Stimulated activated CD4-positive, alpha-beta T cell treated with anti-CD3 and anti-CD28 coated beads, Interleukin-4, amount 100 ng/mL, for 4 hours (primary cell): Measurements from ENCODE around the gene TTLL11.
"Not testable (repeated sequence)": the region's sequence is repeated elsewhere in the genome, so short reads cannot be mapped to it uniquely, and the experiment has no call there.

ENCODE experiments used
- DNase-seq, 2 experiments: peaks; one replicate each; pipeline ENCODE4 v3.0.0-alpha.2; 2020

TTLL11 gene

DNA sequence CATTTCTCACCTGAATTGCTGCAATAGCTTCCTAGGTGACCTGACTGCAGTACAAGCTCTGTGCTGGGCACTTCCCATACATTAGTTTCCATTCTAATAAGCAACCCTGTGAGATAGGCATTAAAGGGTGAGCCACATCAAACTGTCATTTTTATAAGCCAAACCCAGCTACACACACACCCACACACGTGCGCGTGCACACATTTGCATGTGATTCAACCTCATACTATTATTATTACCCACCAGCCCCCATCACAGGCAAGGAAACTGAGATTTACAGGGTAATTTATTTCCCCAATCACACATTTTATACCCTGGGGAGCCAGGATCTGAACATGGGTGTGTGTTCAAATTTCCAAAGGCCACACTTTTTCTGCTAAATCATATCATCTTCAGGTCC, 93.6 kb downstream of the TTLL11 start:
- DNase-seq: no peak

DNA sequence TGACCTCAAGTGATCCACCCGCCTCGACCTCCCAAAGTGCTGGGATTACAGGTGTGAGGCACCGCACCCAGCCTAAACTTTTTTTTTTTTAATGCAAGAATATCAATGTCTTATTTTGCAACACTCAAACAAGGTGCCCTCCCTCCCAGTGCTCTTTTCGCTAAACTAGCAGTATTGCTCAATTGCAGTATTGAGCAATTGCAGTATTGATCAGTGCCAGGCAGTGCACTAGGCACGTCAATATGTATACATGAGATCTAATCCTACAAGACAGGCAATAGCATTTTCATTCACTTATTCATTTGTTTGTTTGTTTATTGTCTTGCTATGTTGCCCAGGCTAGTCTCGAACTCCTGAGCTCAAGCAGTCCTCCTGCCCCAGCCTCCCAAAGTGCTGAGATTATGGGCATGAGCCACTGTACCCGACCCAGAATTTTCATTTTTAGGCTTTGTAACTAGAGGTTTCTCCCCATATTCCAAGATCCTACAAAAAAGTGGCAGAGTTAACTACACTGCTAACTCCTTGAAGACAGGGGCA, 94.5 kb downstream of the TTLL11 start:
- no peak for DNase-seq

GRCh38 chr9:121997791-121998190, 95.3 kb downstream of the TTLL11 start:
- DNase-seq: no peak

DNA sequence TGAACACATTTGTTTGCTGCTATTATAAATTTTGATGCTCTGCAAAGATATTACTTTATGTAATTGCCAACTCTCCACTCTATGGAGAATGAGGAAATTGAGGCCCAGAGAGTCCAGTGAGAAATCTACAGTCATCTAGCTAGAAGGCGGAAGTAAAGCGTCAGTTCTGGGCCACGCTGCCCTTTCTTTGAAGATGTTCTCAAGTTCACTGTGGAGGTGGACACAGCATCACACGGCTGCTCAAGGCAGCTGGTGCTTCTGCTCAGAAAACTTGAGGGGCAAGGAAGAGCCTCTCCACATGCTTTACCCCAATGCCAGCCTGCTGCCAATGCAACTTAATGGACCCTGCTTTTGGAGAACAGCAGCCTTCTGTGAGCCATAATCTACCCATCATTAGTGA, 96.3 kb downstream of the TTLL11 start:
- no peak for DNase-seq

DNA sequence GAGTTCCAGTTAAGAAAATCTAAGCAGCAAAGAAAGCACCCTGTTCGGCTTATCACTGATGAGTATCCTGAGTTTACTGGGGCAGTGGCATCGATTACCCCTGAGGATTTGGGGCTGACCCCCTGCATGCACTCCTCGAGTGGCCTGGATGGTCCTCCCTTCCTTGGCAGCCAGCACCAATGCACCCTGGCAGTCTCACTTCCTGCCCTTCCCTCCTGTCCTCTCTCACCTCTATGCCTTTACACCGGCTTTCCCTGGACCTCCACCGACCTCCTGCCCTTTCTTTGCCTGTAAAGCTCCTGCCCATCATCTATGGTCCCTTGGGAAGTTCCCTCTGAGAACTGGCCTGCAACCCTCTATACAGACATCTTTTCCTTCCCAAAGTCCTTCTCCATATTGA, 97.1 kb downstream of the TTLL11 start:
- no peak for DNase-seq

- DNase-seq: peak; percentile 3 to 25
These were observed 100.4 kb downstream of the TTLL11 start for GRCh38 chr9:121992571-121993212.

- DNase-seq: no peak
These were observed 101.8 kb downstream of the TTLL11 start for GRCh38 chr9:121991307-121991661.

GRCh38 chr9:121990600-121991306, 102.4 kb downstream of the TTLL11 start:
- no peak for DNase-seq

- no peak for DNase-seq
These were observed 104.1 kb downstream of the TTLL11 start for GRCh38 chr9:121989010-121989409.

DNA sequence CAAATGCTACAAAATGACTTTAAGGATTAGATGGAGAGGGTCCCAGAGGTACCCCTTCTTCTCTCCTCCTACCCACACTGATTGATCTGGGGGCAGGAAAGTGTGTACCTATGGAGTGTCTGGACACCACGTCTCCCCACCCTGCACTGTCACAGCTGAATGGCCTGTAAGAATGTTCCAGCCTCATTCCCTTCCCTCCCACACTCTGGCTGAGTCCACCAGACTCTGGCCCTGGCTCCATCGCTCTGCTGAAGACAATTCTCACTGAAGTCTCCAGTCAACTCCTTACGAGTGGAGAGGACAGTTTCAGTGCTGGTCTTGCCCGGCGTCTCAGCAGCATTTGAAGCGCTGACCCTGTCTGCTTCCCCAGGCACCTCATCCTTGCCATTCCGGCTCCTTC, 105.8 kb downstream of the TTLL11 start:
- DNase-seq: no peak

DNA sequence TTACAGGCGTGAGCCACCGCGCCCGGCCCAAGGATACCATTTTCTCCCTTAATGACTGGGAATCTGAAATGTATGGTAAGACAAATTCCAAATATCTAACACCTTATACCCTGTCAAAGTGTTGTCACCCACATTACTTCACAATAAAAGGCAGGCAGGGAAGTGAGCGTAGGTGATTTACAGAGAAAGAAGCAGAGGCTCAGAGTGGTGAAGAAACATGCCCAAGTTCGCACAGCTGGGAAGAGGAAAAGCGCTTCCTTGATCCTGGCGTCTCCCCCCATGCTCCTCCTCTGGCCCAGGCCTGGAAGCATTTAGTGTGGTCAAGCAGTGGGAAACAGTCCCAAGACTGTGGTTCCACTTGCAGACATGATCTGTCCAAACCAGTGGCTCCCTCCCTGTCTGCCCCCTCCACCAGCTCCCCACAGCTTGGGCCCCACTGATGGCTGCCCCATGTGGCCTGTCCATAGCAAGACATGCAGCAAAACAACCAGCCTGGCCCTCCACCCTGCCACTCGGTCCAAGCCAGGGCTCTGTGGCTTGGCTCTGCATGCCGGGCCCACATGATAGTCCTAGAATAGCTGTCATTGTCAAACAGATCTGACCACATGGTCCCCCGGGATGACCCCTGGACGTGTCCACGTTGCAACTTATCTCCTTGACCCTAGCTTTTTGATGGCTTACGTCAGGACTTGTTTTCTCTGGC, 107.2 kb downstream of the TTLL11 start:
- DNase-seq: no peak

- no peak for DNase-seq
These were observed 108.2 kb downstream of the TTLL11 start for GRCh38 chr9:121984726-121985402.

- DNase-seq: no peak
These were observed 109.4 kb downstream of the TTLL11 start for GRCh38 chr9:121983736-121984135.

GRCh38 chr9:121981118-121981883, 111.8 kb downstream of the TTLL11 start:
- DNase-seq: no peak

DNA sequence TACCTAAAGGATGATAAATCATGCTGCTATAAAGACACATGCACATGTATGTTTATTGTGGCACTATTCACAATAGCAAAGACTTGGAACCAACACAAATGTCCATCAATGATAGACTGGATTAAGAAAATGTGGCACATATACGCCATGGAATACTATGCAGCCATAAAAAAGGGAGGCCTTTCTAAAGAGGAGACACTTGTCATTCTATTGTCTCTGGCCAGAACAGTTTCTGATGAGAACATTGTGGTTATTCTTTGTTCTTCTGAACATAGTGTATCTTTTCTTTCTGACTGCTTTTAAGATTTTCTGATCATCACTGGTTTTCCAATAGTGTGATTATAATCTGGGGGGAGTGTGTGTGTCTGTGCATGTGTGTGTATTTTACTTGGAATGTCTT, 112.4 kb downstream of the TTLL11 start:
- DNase-seq: not testable (repeated sequence)

DNA sequence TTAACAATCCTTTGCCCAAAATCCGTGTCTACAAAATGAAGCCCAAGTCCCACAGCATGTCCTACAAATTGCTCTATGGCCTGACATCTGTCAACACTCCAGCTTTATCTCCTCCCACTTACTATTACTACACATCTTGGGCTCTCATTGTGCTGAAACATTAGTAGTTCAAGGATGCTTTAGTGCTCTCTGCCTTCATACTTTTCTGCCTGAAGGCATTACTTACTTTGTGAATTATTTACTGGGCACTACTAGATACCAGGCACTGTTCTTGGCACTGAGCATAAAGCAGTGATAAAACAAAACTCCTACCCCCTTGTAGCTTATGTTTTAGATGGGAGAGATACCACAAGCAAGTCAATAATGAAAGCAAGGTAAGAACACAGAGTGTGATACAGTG, 113.4 kb downstream of the TTLL11 start:
- DNase-seq: no peak

DNA sequence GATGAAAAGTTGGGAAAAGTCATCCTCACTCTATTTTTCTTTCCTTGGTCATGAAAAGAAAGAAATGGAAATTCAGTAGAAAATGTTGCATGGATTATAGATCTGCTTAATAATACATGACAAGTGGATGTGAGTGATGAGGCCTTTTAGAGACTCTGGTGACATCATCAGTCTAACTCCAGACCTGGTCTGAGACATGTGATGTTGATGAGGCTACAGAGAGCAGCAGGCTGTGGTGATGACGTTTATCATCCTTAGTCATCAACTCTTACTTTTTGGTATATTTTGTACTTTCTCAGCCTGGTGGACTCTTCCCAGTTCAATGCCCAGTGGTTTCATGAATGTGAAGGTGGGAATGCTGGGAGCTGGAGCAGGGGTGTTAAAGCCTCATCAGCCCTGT, 116.4 kb downstream of the TTLL11 start:
- DNase-seq: no peak

DNA sequence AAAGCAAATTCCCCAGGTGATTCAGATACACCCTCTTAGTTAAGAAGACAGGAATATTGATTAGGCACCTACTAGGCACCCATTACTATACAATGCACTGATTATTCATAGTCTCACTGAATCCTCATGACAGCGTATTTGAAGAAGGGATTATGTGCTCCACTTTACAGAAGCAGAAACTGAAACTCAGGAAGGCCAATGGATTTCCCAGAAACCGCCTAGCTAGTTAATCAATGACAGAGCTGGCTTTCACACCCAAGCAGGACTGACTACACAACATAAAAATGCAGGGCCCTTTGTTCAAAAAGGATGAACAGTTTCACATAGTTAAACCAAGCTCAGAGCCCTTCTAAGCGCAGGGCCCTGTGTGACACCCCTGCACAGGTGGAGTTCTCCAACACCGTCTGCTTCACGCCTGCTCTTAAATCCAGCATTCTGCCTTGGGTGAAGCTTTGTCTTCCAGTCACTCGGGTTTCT, 117.3 kb downstream of the TTLL11 start:
- DNase-seq: no peak

GRCh38 chr9:121974421-121974820, 118.7 kb downstream of the TTLL11 start:
- DNase-seq: no peak

DNA sequence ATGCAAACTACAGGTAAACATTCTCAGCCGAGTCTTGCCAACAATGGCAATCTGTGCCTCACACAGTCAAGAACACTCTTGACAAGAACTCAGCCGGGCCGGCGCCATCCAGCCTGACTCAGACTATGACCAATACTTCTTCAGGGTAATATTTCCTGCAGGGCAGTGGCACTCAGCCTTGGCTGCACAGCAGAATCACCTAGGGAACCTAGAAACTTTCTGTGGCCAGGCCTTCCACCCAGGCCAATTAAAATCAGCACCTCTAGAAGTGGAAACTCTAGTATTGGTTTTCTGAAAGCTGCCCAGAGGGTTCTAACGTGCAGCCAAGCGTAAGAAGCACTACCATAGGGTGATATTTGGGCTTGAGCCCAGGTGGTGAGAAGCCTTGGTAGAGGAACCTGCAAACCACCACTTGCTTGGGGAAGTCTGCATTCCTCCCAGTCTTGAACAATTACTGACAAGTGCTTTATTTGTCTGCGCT, 120.6 kb downstream of the TTLL11 start:
- DNase-seq: no peak

- no peak for DNase-seq
These were observed 125.1 kb downstream of the TTLL11 start for GRCh38 chr9:121968056-121968455.

DNA sequence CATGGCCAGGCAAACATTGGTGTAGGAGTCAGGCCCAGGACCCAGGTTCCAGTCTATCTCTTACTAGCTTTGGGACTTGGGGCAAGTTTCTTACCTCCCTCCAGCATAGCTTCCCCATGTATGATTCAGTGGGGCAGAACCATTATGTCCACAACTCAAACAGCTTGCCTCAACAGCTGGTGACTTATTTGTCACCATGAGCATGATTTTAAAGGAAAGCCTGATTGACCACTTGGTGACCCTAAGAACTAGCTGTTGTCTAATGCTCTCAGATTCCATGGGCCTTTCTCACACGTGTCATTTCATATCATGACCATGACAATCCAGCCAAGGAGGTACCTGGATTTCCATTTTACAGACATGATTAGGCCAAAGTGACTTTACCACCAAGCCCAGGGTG, 126.4 kb downstream of the TTLL11 start:
- DNase-seq: no peak
